IMR-90 (cell line): ENCODE data around the gene PID1. TPM values are rescaled to one million over a fixed set of nuclear protein-coding genes. Genes with fewer than 3 reads are reported as not detected.

Source experiments
- ATAC-seq: fragments of 200-7000 bp; cut with Tn5 transposase; 2 replicates; pipeline ENCODE4 v1.9.1; 2020; ENCODE audit warnings: low read depth, mild to moderate bottlenecking, moderate library complexity
- BruUV-seq: library from RNA; stranded (reverse); fragments of 400-500 nt; replicated peaks from 2 replicates; lab custom pipeline; 2021; lab: Mats Ljungman, UMichigan
- CTCF ChIA-PET: fragments of 300-600 bp; formaldehyde crosslinking; extraction: SDS; loops from one replicate; lab custom pipeline; 2021; ENCODE audit warnings: antibody characterized with exemption; lab: Yijun Ruan, JAX
- POLR2A ChIA-PET: fragments of 300-600 bp; sonication (Branson Sonifier 250); formaldehyde crosslinking; loops from one replicate; lab custom pipeline; 2022; ENCODE audit warnings: antibody characterized with exemption; ENCODE audit not compliant: unreplicated experiment; lab: Charles Lee
- DNase-seq: peaks from one replicate; pipeline ENCODE4 v3.0.0; 2013
- H2AFZ ChIP-seq: replicated peaks from 2 replicates; pipeline ENCODE3; 2013; ENCODE audit warnings: low read length, mild to moderate bottlenecking; ENCODE audit not compliant: poor library complexity
- H2AK5ac ChIP-seq: 2 replicates; pipeline ENCODE4 v1.6.1; 2013; ENCODE audit warnings: low read depth, low read length, inconsistent platforms
- H2AK9ac ChIP-seq: replicated peaks from 2 replicates; pipeline ENCODE3; 2013; ENCODE audit warnings: mild to moderate bottlenecking, low read depth, low read length, moderate library complexity; ENCODE audit not compliant: poor library complexity
- H2BK120ac ChIP-seq: 2 replicates; pipeline ENCODE4 v1.6.1; 2013; ENCODE audit warnings: low read depth, low read length, inconsistent platforms
- H2BK15ac ChIP-seq: 3 replicates; pipeline ENCODE4 v1.6.1; 2013; ENCODE audit warnings: low read depth, low read length, inconsistent platforms
- H2BK20ac ChIP-seq: 2 replicates; pipeline ENCODE4 v1.6.1; 2013; ENCODE audit warnings: low read depth, mild to moderate bottlenecking, inconsistent platforms, low read length, moderate library complexity
- H2BK5ac ChIP-seq: 2 replicates; pipeline ENCODE4 v1.6.1; 2013; ENCODE audit warnings: mild to moderate bottlenecking, low read depth, low read length, inconsistent platforms; ENCODE audit not compliant: poor library complexity, severe bottlenecking
- H3K14ac ChIP-seq: replicated peaks from 2 replicates; pipeline ENCODE4 v1.6.1; 2013; ENCODE audit warnings: low read depth, low read length, inconsistent platforms
- H3K18ac ChIP-seq: 2 replicates; pipeline ENCODE4 v1.6.1; 2013; ENCODE audit warnings: low read depth, low read length, control low read depth
- H3K23ac ChIP-seq: 2 replicates; pipeline ENCODE4 v1.6.1; 2013; ENCODE audit warnings: low read depth, low read length, inconsistent platforms
- H3K27ac ChIP-seq: 2 replicates; pipeline ENCODE4 v1.5.1; 2013; ENCODE audit warnings: mild to moderate bottlenecking, control low read depth, low read length; ENCODE audit not compliant: insufficient read depth
- H3K27me3 ChIP-seq: 2 replicates; pipeline ENCODE4 v1.6.1; 2013; ENCODE audit warnings: low read length; ENCODE audit not compliant: control insufficient read depth, insufficient read depth
- H3K36me3 ChIP-seq: 2 replicates; pipeline ENCODE4 v1.6.1; 2013; ENCODE audit warnings: low read length, mixed read lengths; ENCODE audit not compliant: control insufficient read depth, insufficient read depth
- H3K4ac ChIP-seq: 2 replicates; pipeline ENCODE4 v1.6.1; 2013; ENCODE audit warnings: low read depth, low read length, inconsistent platforms
- H3K4me1 ChIP-seq: 2 replicates; pipeline ENCODE4 v1.6.1; 2013; ENCODE audit warnings: low read length, mixed read lengths; ENCODE audit not compliant: control insufficient read depth, insufficient read depth
- H3K4me2 ChIP-seq: 2 replicates; pipeline ENCODE4 v1.6.1; 2013; ENCODE audit warnings: low read depth, mild to moderate bottlenecking, control low read depth, low read length, moderate library complexity
- H3K4me3 ChIP-seq: 2 replicates; pipeline ENCODE4 v1.5.1; 2013; ENCODE audit warnings: low read depth, mild to moderate bottlenecking, control low read depth, low read length, moderate library complexity; ENCODE audit not compliant: insufficient read depth
- H3K56ac ChIP-seq: 2 replicates; pipeline ENCODE4 v1.6.1; 2013; ENCODE audit warnings: low read length, inconsistent platforms; ENCODE audit not compliant: insufficient read depth; ENCODE audit errors: extremely low read depth
- H3K79me1 ChIP-seq, 2 experiments: 2 replicates each; pipeline ENCODE4 v1.6.1; 2013; ENCODE audit warnings: low read length in 2 of 2, inconsistent platforms in 1 of 2, low read depth in 1 of 2
- H3K9ac ChIP-seq: 2 replicates; pipeline ENCODE4 v1.6.1; 2013; ENCODE audit warnings: low read depth, low read length, control low read depth
- H3K9me1 ChIP-seq: 2 replicates; pipeline ENCODE4 v1.6.1; 2013; ENCODE audit warnings: low read length, inconsistent platforms; ENCODE audit not compliant: insufficient read depth
- H3K9me3 ChIP-seq: 2 replicates; pipeline ENCODE4 v1.6.1; 2013; ENCODE audit warnings: low read length; ENCODE audit not compliant: control insufficient read depth, insufficient read depth
- H4K20me1 ChIP-seq: 2 replicates; pipeline ENCODE4 v1.6.1; 2013; ENCODE audit warnings: low read length, inconsistent platforms; ENCODE audit not compliant: insufficient read depth
- H4K5ac ChIP-seq: 2 replicates; pipeline ENCODE4 v1.6.1; 2013; ENCODE audit warnings: mild to moderate bottlenecking, low read depth, low read length, control low read depth
- H4K8ac ChIP-seq, 2 experiments: 2 replicates each; pipeline ENCODE4 v1.6.1; 2013; ENCODE audit warnings: low read depth in 2 of 2, low read length in 2 of 2, control low read depth in 1 of 2, inconsistent platforms in 1 of 2
- H4K91ac ChIP-seq: 2 replicates; pipeline ENCODE4 v1.6.1; 2013; ENCODE audit warnings: low read depth, low read length, inconsistent platforms; ENCODE audit not compliant: insufficient read depth
- RCOR1 ChIP-seq: IDR thresholded peaks from 2 replicates; pipeline ENCODE4 v1.6.1; 2012; ENCODE audit warnings: mild to moderate bottlenecking, low read length, improper control_type of control experiment; ENCODE audit not compliant: insufficient replicate concordance
- WGBS, 2 experiments: methylation state at CpG; one replicate each; pipeline versions ENCODE4 v1.1.5 to v1.1.7; 2013; ENCODE audit warnings: missing lambda C conversion rate in 2 of 2; ENCODE audit not compliant: insufficient read length in 1 of 2; ENCODE audit errors: extremely low coverage in 2 of 2; 5-methylcytosine and 5-hydroxymethylcytosine counted together
- dilution Hi-C: fragments of 300-500 bp; cut with HindIII; formaldehyde crosslinking; loops from one replicate; pipeline ENCODE4 v1.14.3; 2018; ENCODE audit warnings: low sequenced_read_pairs; ENCODE audit not compliant: unreplicated experiment
- in situ Hi-C: fragments of 300-500 bp; cut with MboI; formaldehyde crosslinking; loops from 3 replicates; pipeline ENCODE4 v1.14.3; 2019; ENCODE audit warnings: low sequenced_read_pairs, inconsistent platforms, mixed read lengths
- intact Hi-C: fragments of 100-400 bp; cut with micrococcal nuclease; formaldehyde crosslinking; loops from 2 replicates; pipeline ENCODE4 v1.10.0; 2022
- polyA plus RNA-seq, 3 experiments: library from polyadenylated mRNA; depleted of rRNA; stranded (reverse); fragments of >200 nt; gene quantifications; 2 replicates each; pipeline ENCODE4 v1.2.3, GENCODE V29; 2012; ENCODE audit warnings: low replicate concordance in 1 of 3
- total RNA-seq: library from RNA; depleted of rRNA; stranded (reverse); fragments of >200 nt; gene quantifications from 2 replicates; pipeline ENCODE4 v1.2.3, GENCODE V29; 2012

Gene PID1
- total and polyA plus RNA-seq, 2 of the 4 experiments (the other 2 are of a cell fraction), result 0.90 to 1.9 TPM

GRCh38 chr2:229109195-229109594 is 161.9 kb downstream of the PID1 start:
- WGBS, 2 experiments, result no CpG with 5 or more reads among the region's 7 CpGs
- Histone ChIP-seq H2BK120ac (no peak overlapping the region), H3K9me3 (peaks cover 6% of the 10 kb centered on the region; the same call in 1 of the 2 replicates), H2AK9ac (no peak overlapping the region), H4K91ac (no peak overlapping the region), H3K36me3 (no peaks in the 10 kb centered on the region), H3K23ac (no peak overlapping the region), H4K8ac (no peak overlapping the region), H2BK15ac (no peak overlapping the region), H3K9ac (no peak overlapping the region), H3K4me1 (no peaks in the 10 kb centered on the region), H3K18ac (no peak overlapping the region), H3K4me2 (no peak overlapping the region), H2BK20ac (no peak overlapping the region), H3K56ac (no peak overlapping the region), H4K20me1 (no peaks in the 10 kb centered on the region), H3K27ac (no peak overlapping the region), H3K27me3 (no peaks in the 10 kb centered on the region), H2AFZ (no peak overlapping the region), H3K14ac (no peak overlapping the region), H3K4ac (no peak overlapping the region), H2BK5ac (no peak overlapping the region), H2AK5ac (no peak overlapping the region), H3K4me3 (no peak overlapping the region), H4K5ac (no peak overlapping the region), H3K79me1 (no peaks in the 10 kb centered on the region), H3K9me1 (no peaks in the 10 kb centered on the region)
- in situ Hi-C loops, result no loop called here
- CTCF ChIA-PET, result no interaction called here
- POLR2A ChIA-PET, result no interaction called here
- no peak for TF ChIP-seq RCOR1
- dilution Hi-C loops, result no loop called here
- BruUV-seq, result no TSS peak
- DNase-seq (no peak), ATAC-seq (no peak)
- intact Hi-C loops, result no loop called here
